Hematopoietic multipotent progenitor cell treated with erythropoietin and hydrocortisone succinate and interleukin-3 and kit ligand, for 4 days (in vitro differentiated cells): ENCODE measurements around the gene XYLT2.

Experiments used
- DNase-seq: peaks from one replicate; pipeline ENCODE4 v3.0.0-alpha.2; 2015

XYLT2 gene

DNA sequence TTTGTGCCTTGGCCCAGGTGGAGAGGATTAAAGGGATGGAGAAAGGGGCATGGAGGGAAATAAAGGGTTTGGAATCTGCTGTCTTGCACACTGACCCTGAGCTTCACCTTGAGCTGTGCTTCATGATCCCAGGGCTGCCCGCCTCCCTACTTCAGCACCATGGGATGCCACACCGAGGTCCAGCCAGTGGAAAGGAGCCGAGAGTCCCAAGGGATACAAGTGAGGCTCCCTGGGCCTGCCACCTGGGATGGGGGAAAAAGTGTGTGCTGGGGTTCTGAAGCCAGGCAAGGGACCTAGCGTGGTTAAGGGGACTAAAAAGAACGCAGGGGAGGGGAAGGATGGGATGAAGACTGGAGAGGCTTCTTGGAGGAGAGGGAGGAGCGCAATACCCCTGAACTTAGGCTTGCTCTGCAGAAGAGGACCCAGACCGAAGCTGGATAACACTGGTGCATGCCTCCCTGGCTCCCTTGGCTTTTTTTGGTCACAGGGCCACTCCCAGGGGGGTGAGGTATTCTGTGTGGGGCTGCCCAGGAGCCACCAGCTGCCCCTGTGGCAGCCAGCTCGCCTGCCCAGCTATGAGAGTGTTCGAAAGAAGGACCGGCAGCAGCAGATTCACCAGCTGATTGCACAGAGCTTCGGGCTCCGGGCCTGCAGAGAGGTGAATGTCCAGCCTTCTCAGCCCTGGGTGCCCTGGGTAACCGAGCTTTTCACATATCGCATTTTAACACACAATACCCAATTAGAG is 19.9 kb downstream of the XYLT2 start:
- DNase-seq, result no peak

DNA sequence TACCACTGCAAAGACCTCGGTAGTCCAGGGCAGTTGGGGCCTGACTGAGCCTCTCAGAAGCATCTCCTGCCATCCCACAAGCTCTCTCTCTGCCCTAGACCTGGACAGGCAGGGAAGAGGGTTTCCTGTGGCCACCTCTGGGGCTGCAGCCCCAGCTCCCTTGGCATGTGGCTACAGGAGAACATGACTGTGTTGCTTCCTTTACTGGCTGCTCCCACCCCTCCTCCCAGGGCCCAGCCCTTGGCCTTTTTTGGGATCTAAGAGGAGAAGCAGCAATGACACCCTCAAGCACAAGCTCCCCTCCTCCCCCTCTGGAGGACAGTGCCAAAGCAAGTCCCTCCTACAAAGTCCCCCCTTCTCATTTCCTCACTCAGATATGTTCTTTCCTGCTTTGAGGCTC is 21.5 kb downstream of the XYLT2 start:
- DNase-seq, result no peak

DNA sequence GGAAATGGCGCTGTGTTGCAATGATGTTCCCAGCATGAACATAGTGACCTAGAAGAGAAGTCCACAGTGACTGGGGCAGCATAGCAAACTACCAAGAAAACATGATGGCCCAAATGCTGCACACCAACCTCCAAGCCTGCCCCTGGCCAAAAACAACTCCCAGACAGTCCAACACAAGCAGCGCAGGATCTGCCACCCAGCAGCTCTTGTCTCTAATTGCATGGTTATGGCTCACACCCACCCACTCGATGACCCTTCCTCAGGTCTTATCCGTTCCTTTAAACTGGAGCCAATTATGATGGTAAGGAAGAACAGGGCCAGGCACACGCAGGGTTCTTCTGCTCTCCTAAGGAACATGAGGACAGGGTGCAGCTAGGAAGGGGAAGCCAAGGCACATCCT is 24.1 kb downstream of the XYLT2 start:
- no peak for DNase-seq

DNA sequence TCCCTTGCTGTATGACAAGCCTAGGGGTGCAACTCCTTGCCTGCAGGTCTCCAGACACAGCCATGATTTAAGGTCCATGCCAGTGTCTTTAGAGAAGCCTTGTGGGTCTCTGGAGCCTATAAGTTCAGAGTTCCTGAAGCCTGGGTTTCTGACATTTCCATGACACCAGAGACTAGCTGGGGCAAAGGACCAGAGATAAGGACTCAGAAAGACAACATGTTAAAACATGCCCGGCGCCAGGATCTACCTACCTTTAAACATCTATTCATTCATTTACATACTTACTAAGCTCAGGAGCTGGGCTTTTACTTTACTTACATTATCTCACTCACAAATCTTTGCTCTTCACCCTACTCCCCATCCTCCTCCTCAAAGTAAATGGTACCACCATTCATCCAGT is 25.6 kb downstream of the XYLT2 start:
- no peak for DNase-seq

DNA sequence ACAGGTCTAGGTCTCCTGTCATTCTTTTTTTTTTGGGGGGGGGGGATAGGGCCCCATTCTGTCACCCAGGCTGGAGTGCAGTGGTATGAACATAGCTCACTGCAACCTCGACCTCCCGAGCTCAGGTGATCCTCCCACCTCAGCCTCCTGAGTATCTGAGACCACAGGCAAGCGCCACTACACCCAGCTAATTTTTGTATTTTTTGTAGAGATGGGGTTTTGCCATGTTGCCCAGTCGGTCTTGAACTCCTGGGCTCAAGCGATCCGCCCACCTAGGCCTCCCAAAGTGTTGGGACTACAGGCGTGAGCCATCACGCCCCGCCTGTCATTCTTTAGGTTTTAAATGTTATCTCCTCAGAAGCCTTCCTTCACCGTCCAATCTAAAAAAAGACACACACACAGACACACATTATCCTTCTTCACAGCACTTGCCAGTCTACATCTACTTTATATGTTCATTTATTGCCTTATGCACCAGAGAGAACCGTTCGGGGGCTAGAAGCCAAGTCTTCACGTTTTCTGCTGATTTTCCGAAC is 26.4 kb downstream of the XYLT2 start:
- no peak for DNase-seq

DNA sequence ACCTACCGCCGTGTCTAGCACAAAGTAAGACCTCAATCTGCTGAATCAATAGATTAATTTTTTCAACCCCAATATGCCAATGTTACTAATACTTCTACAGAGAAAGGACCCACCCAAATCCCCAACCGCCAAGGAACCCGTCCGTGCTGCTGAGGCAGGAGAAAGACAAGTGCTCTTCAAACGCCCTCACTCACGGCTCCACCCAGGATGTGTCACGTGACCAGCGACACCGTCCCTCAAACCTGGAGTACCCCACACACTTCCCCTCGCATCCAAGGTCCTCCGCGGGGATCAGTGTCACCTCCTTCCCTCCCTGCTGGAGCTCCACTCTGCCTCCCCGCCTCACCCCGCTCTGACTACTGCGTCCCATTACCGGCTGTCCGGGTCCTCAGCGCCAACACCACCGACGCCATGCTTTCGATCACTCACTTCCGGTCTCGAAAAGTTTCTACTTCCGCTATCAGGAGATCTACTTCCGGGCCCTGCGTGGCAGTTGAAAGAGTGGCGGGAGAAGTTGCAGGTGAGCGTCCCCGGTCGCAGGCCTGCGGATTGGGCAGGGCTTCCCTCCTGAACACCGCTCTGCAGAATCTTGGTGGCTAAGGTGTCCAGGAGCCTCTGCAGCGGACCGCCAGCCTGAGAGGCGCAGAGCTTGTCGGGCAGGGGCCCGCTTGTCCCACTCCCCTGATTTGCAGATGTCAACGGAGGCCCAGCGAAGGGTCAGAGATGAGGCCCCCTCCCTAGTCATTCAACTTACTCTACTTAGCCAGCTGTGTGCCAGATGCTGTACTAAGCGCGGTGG is 27.0 kb downstream of the XYLT2 start, which contains the start of the genes EME1 and MRPL27:
Gene EME1 (plus strand): TSS at position 472 of the 799 bp plus-strand sequence. CDS start 1,980 bp downstream, outside the sequence.
Gene MRPL27 (minus strand): TSS at position 427 of the 799 bp plus-strand sequence. CDS start 14 bp downstream, at position 413.
- peak; percentile 97 for DNase-seq

DNA sequence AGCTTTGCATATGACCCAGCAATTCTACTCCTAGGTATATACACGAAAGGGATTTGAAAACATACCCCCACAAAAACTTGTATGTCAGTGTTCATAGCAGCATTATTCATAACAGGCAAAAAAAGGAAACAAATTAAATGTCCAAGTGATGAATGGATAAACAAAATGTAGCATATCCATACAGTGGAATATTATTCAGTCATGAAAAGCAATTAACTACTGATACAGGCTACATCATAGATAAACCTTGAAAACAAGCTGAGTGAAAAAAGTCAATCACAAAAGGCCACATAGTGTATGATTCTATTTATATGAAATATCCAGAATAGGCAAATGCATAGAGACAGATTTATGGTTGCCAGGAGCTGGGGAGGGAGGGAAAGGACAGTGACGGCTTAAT is 27.8 kb downstream of the XYLT2 start:
- DNase-seq, result no peak

DNA sequence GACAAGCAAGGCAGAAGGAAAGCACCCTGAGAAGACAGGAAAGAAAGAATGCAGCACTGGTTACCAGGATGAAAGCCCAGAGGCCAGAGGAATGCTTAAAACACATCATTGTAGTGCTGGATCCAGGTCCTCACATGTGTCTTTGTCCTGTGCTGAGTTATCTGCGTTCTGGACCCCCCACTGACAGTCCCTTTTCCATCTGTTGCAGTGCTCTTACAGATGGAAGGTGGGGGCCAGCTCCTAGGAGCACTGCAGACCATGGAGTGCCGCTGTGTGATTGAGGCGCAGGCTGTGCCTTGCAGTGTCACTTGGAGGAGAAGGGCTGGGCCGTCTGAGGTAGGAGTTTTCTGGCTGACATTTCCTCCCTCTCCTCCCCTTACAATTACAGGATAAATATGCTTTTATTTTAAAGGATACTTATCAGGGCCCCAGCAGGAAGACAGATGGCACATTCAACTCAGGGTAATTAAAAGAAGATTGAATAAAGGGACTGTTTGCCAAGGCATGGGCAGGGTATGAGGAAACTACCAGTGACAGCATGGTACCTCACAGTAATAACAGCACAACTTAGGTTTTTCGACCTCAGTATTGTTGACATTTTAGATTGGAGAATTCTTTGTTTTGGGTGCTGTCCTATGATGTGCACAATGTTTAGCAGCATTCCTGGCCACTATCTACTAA is 30.1 kb downstream of the XYLT2 start:
- no peak for DNase-seq

DNA sequence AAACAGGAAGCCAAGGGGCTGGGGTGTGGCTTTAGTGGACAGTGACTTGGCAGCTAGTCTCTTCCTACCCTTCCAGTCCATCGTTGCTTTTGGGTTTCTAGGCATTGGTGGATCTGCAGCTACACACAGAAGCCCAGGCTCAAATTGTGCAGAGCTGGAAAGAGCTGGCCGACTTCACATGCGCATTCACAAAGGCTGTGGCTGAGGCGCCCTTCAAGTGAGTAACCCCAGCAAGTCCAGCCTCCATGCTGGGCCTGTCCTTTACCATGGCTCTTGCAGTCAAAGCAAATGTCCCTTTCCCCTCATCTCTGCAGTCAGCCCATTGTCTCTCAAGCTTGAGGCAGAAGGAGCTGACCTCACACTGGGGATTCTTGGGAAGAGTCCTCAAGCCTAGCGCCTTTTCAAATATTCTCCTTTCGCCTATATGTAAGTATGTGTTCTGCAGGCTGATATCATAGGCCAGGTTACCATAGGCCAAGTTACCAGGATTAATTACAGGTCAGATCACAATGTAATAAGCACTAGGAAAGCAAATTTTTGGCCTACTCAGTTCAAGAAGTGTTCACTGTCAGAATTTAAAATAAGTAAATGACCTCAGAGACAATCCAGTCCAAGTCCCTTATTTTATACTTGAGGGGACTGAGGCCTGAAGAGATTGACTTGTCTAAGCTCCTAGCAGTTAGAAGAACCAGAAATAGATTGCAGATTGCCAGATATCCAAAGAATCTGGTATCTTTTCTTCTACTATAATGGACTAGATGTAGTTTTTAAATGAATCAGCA is 33.6 kb downstream of the XYLT2 start:
- no peak for DNase-seq

DNA sequence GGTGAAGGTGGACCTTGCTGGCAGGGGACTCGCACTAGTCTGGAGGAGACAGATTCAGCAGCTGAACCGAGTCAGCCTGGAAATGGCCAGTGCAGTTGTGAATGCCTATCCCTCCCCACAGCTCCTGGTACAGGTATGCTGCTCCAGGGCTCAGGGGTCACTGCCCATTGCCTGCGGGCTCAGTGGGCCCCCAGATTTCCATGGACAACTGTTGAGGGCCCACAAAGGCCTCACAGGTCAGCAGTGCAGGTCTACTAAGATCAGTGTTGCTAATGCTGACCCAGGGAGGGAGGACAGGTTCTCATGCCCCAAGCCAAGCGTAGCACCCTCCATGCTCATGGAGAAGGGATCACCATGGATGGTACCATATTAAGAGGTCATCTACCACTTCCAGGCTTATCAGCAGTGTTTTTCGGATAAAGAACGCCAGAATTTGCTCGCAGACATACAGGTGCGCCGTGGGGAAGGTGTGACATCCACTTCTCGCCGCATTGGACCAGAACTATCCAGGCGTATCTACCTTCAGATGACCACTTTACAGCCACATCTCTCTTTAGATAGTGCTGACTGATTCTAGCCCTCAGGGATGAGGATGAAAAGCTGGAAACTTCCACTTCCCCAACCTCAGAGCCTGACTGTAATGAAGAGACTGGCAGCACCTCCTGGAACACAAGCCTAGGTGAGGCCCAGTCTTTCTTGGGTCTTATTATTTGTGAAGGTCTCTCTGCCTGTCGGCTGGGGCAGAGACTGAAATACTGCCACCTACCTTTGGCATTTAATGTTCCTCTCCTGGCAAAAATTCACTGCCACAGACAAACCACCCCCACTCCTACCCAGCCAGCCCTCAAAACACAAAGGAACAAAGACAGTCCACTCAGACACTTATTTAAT is 34.7 kb downstream of the XYLT2 start:
- peak; percentile 49 for DNase-seq

DNA sequence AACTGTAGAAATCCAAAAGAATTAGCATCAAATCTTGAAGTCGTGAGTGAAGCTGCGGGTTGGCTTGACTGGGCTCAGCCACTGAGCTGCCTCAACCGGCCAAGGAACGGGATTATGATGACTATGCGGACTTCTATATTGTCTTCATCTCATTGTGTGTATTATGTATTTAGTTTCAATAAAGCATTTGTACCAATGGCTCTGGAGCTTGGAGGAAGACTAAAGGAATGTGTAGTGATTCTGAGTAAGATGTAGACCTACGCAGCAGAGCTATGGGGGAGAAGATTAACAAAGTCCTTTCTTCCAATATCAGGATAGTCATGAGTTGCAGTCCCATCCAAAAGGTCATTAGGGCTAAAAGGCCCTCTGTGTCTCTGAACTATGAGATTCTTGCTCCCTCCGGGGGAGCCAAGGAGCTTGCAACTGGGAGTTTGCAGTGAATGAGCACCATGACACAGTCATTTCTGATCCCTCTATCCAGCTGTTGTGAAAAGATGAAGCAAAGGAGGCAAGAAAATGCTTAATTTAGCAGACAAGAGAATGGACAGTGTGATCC is 35.4 kb downstream of the XYLT2 start:
- no peak for DNase-seq

DNA sequence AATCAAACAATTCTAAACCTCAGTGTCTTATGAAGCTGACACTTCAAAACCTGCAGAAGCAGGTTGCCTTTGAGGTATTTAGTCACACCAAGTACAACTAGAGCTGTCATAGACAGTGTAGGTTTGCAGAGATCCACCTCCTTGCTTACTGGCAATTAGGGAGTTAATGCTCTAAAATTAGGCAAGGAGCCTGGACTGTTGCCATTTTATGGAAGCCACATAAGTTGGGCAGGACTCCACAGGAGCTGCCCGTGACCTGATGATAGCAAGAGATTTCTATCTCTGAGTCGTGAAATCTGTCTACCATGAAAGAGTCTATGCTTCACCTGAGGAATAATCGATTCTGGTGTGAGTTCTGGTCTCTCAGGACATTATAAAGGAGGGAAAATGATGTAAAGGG is 36.0 kb downstream of the XYLT2 start:
- no peak for DNase-seq

DNA sequence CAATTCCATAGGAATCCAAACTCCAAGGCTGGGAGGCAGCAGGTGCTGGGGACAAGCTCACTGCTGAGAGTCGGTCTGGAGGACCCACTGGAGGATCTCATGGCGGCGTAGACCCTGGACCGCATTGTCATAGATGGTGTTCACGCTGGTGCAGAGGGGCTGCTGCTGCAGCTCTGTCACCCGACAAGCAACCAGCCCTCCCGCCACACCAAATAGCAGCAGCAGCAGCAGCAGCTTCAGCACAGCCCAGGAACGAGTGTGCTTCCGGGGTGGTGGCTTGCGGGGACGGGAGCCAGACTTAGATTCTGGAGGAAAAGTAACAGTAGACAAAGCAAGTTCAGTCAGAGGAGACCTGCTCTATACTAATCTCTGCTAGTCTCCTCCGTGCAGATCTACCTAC is 37.0 kb downstream of the XYLT2 start:
- no peak for DNase-seq

DNA sequence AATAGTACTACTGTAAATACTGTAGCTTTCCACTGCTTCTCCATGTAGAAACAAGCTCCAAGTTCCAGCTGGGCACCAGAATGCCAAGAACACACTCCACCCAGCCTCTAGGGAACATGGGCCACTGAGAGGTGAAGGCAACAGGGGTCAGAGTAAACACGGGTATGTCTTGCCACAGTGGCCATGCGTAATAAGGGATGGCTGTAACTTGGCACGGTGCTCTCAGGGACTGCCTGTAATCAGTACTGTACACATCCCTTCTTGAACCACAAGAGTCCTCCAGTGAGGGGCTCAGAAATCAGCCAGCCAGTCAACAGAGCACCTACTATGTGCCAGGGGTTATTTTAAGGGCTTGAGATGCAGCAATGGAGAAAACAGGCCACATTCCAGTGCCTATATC is 40.6 kb downstream of the XYLT2 start:
- no peak for DNase-seq

DNA sequence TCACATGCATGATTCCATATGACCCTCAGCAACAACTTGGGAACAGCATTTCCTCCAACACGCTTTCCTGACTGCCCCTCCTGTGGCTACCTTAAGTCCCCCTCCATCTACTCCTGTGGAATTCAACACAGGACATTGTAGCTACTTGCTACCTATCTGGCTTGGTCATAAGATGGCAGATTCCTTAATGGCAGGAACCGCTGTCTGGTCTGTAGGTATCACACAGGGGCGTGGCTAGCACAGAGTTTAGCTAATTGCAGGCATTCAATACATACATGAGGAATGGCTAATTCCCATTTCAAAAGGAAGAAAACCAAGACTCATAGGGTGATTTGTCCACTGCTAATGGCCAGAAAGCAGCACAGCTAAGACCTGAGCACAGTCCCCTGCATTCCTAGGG is 42.8 kb downstream of the XYLT2 start:
- no peak for DNase-seq

DNA sequence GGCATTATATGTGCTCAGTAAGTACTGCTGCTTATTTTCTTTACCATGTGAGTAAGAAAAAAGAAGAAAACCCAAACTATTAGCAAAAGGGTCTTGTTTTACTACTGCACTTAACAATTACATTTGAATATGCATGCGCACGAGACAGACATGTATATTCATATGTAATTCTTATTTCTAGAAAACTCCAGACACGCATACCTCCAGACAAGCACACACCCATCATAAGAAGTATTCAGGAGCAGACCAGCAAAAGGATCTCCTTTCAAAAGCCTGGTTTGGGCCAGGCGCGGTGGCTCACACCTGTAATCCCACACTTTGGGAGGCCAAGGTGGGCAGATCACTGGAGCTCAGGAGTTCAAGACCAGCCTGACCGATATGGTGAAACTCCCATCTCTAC is 43.6 kb downstream of the XYLT2 start:
- no peak for DNase-seq

DNA sequence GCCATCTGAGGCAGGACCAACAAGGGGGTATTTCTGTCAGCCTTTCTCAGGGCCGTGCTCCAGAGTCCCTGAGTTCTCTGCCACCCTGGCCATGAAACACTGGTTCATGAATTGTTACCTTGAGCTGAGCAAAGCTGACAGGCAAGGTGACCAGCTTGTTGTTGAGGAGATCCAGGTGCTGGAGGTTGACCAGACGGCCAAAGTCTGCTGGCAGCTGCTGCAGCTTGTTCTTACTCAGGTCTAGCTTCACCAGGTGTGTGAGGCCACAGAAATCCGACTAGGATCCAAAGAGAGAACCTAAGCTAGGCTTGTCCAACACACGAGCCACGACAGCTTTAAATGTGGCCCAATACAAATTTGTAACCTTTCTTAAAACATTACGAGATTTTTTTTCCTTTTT is 46.7 kb downstream of the XYLT2 start:
- no peak for DNase-seq

DNA sequence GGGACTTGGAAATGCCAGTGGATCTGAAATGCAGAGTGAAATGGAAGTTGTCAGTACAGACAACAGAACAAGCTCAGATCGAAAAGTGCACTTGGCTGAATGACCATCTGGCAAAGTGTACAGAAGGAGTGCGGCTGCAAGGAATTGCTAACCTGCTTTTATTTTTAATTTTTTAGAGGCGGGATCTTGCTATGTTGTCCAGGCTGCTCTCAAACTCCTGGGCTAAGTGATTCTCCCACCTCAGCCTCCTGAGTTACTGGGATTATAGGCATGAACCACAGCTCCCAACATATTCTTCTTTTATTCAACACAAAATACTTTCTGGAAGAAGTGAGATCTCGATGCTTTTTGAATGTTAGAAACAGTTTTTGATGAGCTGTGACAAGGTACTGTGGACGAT is 47.8 kb downstream of the XYLT2 start:
- no peak for DNase-seq

DNA sequence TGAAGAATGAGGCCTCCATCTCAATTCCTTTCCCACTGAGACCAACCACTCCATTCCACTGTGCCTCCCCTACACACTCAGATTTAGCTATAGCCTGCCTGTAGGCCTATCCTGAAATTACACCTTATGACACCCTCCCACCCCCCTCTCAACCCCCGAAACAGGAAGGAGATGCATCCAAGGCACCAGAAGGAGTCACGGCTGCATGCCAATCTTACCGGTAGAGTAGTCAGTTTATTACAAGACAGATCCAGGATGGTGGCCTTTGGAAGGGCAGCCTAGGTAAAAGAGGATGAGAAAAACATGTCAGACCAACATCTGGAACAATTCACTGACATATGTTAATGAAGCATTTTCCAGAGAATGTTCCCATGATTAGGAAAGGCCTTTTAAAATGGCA is 48.8 kb downstream of the XYLT2 start:
- DNase-seq, result peak; percentile 25

DNA sequence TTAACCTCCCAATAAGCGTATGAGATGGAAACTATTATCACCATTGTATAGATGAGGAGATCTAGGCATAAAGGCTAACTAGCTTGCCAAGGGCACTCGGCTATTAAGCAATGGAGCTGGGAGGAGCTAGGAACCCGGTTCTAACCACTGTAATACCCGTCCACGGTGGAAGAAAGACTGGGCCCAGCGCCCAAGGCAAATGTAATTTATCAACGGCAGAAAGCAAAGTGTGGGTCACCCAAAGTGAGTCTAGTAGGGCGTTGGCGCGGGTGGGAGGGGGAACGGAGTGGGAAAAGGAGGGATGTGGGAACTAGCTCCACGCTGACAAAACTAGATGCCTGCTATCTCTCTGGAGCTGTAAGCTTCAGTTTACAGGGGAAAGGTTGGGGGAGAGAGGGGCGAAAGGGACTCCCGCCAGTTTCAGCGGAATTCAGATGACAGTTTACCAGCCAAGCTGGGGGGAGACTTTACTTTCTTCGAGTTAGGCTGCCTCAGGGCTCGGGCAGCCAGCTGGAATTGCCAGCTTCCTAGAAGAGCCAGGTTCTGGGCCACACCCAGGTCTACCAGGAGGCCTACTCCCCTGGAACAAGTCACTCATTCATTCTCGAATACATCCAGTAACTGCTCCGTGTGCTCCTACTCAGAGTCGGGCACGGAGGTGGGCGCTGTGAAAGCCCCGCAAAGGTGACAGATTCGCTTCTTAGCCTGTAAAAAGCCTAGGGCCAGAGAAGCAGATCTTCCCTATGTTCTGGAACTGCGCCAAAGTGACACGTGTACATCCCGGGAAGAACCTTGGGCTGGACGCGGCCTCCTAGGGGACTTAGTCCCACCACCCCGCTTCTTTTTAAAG is 50.6 kb downstream of the XYLT2 start:
- peak; percentile 65 for DNase-seq
